BLaER1 treated with 17β-estradiol and CSF1 and Interleukin-3, amounts not matched to agents 10 nM and 100 nM (cell line): ENCODE data around the gene LMOD1.

Source experiments
- H3K27ac ChIP-seq, 11 experiments: shearing (Covaris generic); formaldehyde crosslinking; 2 replicates each; pipeline ENCODE4 v1.8.1; 2022
- H3K27me3 ChIP-seq, 11 experiments: shearing (Covaris generic); formaldehyde crosslinking; 2 replicates each; pipeline ENCODE4 v1.8.1; 2022
- H3K36me3 ChIP-seq, 11 experiments: shearing (Covaris generic); formaldehyde crosslinking; 2 replicates each; pipeline ENCODE4 v1.8.1; 2022
- H3K4me1 ChIP-seq, 10 experiments: shearing (Covaris generic); formaldehyde crosslinking; 2 replicates each; pipeline ENCODE4 v1.8.1; 2022
- H3K4me2 ChIP-seq, 11 experiments: shearing (Covaris generic); formaldehyde crosslinking; 2 replicates each; pipeline ENCODE4 v1.8.1; 2022
- H3K4me3 ChIP-seq, 10 experiments: shearing (Covaris generic); formaldehyde crosslinking; 2 replicates each; pipeline ENCODE4 v1.8.1; 2022
- H3K9ac ChIP-seq, 11 experiments: shearing (Covaris generic); formaldehyde crosslinking; 2 replicates each; pipeline ENCODE4 v1.8.1; 2022
- H3K9me3 ChIP-seq, 11 experiments: shearing (Covaris generic); formaldehyde crosslinking; replicated peaks in 1 of 11; 2 replicates each; pipeline ENCODE4 v1.8.1; 2022
- H4K20me1 ChIP-seq, 11 experiments: shearing (Covaris generic); formaldehyde crosslinking; 2 replicates each; pipeline ENCODE4 v1.8.1; 2022
- Cebpa-rat ChIP-seq, 11 experiments: shearing (Covaris generic); IDR thresholded peaks; 2 replicates each; pipeline ENCODE4 v1.8.1; 2022

The LMOD1 gene

GRCh38 chr1:201930137-201930536 lies 16.2 kb downstream of the LMOD1 start:
- Histone ChIP-seq H4K20me1 (no peaks in the 10 kb centered on the region), H3K27ac (no peak overlapping the region), H3K9ac (no peak overlapping the region), H3K36me3 (no peaks in the 10 kb centered on the region), H3K4me2 (no peak overlapping the region), H3K4me1 (peaks cover 0 to 11% (median 7%) of the 10 kb centered on the region in 10 experiments; a peak in 12 of 20 replicates), H3K9me3 (no peaks in the 10 kb centered on the region), H3K4me3 (no peak overlapping the region), H3K27me3 (no peaks in the 10 kb centered on the region)
- TF ChIP-seq Cebpa-rat (IDR thresholded peaks at IDR 0.05), result no peak

- TF ChIP-seq Cebpa-rat (IDR thresholded peaks at IDR 0.05), result no peak
- Histone ChIP-seq H3K27me3 (no peaks in the 10 kb centered on the region), H4K20me1 (no peaks in the 10 kb centered on the region), H3K4me3 (no peak overlapping the region), H3K9ac (no peak overlapping the region), H3K36me3 (no peaks in the 10 kb centered on the region), H3K4me1 (no peaks in the 10 kb centered on the region), H3K27ac (no peak overlapping the region), H3K4me2 (no peak overlapping the region), H3K9me3 (peaks cover 0 to 6% (median 0%) of the 10 kb centered on the region in 11 experiments; a peak in 3 of 22 replicates)
Measured at GRCh38 chr1:201928266-201928665, 18.1 kb downstream of the LMOD1 start.

- Histone ChIP-seq H3K36me3 (no peaks in the 10 kb centered on the region), H4K20me1 (no peaks in the 10 kb centered on the region), H3K4me3 (no peak overlapping the region), H3K9ac (no peak overlapping the region), H3K27ac (no peak overlapping the region), H3K4me2 (no peak overlapping the region), H3K27me3 (no peaks in the 10 kb centered on the region), H3K9me3 (peaks cover 0 to 24% (median 6%) of the 10 kb centered on the region in 11 experiments; a peak in 11 of 22 replicates), H3K4me1 (no peaks in the 10 kb centered on the region)
- no peak for TF ChIP-seq Cebpa-rat (IDR thresholded peaks at IDR 0.05)
Measured at GRCh38 chr1:201925981-201926645, 20.2 kb downstream of the LMOD1 start.

GRCh38 chr1:201925301-201925567 lies 21.1 kb downstream of the LMOD1 start:
- Histone ChIP-seq H3K36me3 (no peaks in the 10 kb centered on the region), H3K27ac (no peak overlapping the region), H3K9ac (no peak overlapping the region), H3K4me1 (no peaks in the 10 kb centered on the region), H4K20me1 (no peaks in the 10 kb centered on the region), H3K4me2 (no peak overlapping the region), H3K4me3 (no peak overlapping the region), H3K27me3 (no peaks in the 10 kb centered on the region), H3K9me3 (peaks cover 0 to 24% (median 6%) of the 10 kb centered on the region in 11 experiments; a peak in 11 of 22 replicates)
- TF ChIP-seq Cebpa-rat (IDR thresholded peaks at IDR 0.05), result no peak

- no peak overlapping the region for H3K9ac ChIP-seq
- H3K27ac ChIP-seq, result no peak overlapping the region
- no peaks in the 10 kb centered on the region for H3K27me3 ChIP-seq
- no peaks in the 10 kb centered on the region for H4K20me1 ChIP-seq
- no peak overlapping the region for H3K4me3 ChIP-seq
- peaks cover 0 to 24% (median 6%) of the 10 kb centered on the region in 11 experiments; a peak in 11 of 22 replicates for H3K9me3 ChIP-seq
- no peaks in the 10 kb centered on the region for H3K36me3 ChIP-seq
- TF ChIP-seq Cebpa-rat (IDR thresholded peaks at IDR 0.05), result no peak
- H3K4me2 ChIP-seq, result no peak overlapping the region
- peaks cover 0 to 8% (median 2%) of the 10 kb centered on the region in 10 experiments; a peak in 4 of 20 replicates for H3K4me1 ChIP-seq
Measured at GRCh38 chr1:201921952-201922558, 24.3 kb downstream of the LMOD1 start.

GRCh38 chr1:201918343-201918742 lies 28.0 kb downstream of the LMOD1 start:
- Histone ChIP-seq H3K36me3 (no peaks in the 10 kb centered on the region), H3K4me2 (peak overlapping the region in 5 of 11 experiments; percentile 8 to 36 (median 19); a peak in 3 of 22 replicates), H3K27me3 (no peaks in the 10 kb centered on the region), H3K4me3 (no peak overlapping the region), H4K20me1 (no peaks in the 10 kb centered on the region), H3K9ac (no peak overlapping the region), H3K4me1 (peaks cover 0 to 11% (median 2%) of the 10 kb centered on the region in 10 experiments; a peak in 4 of 20 replicates), H3K27ac (no peak overlapping the region), H3K9me3 (peaks cover 0 to 20% (median 6%) of the 10 kb centered on the region in 11 experiments; a peak in 11 of 22 replicates)
- TF ChIP-seq Cebpa-rat (IDR thresholded peaks at IDR 0.05), result no peak

- Histone ChIP-seq H3K4me1 (peaks cover 0 to 11% (median 2%) of the 10 kb centered on the region in 10 experiments; a peak in 4 of 20 replicates), H3K27me3 (no peaks in the 10 kb centered on the region), H3K27ac (no peak overlapping the region), H3K9me3 (peaks cover 0 to 14% (median 6%) of the 10 kb centered on the region in 11 experiments; a peak in 9 of 22 replicates), H3K4me2 (0 out of 22 replicates have a peak overlapping the region, but pooled peaks of 1 of the 11 experiments have one; percentile 19), H3K4me3 (no peak overlapping the region), H3K9ac (no peak overlapping the region), H4K20me1 (no peaks in the 10 kb centered on the region), H3K36me3 (no peaks in the 10 kb centered on the region)
- no peak for TF ChIP-seq Cebpa-rat (IDR thresholded peaks at IDR 0.05)
Measured at GRCh38 chr1:201917362-201918033, 28.9 kb downstream of the LMOD1 start.

- H3K9ac ChIP-seq, result no peak overlapping the region
- no peak overlapping the region for H3K27ac ChIP-seq
- no peaks in the 10 kb centered on the region for H3K36me3 ChIP-seq
- H3K4me3 ChIP-seq, result no peak overlapping the region
- H3K9me3 ChIP-seq, result peaks cover 0 to 6% (median 0%) of the 10 kb centered on the region in 11 experiments; a peak in 7 of 22 replicates
- peaks cover 0 to 11% (median 2%) of the 10 kb centered on the region in 10 experiments; a peak in 4 of 20 replicates for H3K4me1 ChIP-seq
- TF ChIP-seq Cebpa-rat (IDR thresholded peaks at IDR 0.05), result no peak
- H3K27me3 ChIP-seq, result no peaks in the 10 kb centered on the region
- no peak overlapping the region for H3K4me2 ChIP-seq
- H4K20me1 ChIP-seq, result no peaks in the 10 kb centered on the region
Measured at GRCh38 chr1:201916649-201917249, 29.6 kb downstream of the LMOD1 start.
